ENCODE results near the gene STAT3.

The STAT3 gene

DNA sequence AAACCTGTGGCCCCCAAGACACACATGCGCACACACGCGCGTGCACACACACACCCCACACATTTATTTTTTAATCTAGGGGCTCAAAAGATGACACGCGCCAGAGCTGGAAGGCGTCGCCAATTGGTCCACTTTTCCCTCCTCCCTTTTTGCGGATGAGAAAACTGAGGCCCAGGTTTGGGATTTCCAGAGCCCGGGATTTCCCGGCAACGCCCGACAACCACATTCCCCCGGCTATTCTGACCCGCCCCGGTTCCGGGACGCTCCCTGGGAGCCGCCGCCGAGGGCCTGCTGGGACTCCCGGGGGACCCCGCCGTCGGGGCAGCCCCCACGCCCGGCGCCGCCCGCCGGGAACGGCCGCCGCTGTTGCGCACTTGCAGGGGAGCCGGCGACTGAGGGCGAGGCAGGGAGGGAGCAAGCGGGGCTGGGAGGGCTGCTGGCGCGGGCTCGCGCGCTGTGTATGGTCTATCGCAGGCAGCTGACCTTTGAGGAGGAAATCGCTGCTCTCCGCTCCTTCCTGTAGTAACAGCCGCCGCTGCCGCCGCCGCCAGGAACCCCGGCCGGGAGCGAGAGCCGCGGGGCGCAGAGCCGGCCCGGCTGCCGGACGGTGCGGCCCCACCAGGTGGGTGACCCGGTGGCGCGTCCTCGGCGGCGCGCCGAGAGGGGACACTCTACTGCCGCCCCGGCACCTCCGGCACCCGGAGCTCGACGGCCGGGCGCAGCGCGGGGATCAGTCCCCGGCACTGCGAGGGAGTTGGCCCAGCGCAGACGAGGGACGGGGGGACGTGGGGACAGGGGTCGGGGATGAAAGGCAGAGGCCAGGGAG lies 100.1 kb downstream of the STAT3 start, which contains the start of gene STAT5A:
STAT5A (plus strand) TSS at position 522 of the 826 bp plus-strand sequence. CDS start 914 bp downstream, outside the sequence.
- TF ChIP-seq, protein P1, sequence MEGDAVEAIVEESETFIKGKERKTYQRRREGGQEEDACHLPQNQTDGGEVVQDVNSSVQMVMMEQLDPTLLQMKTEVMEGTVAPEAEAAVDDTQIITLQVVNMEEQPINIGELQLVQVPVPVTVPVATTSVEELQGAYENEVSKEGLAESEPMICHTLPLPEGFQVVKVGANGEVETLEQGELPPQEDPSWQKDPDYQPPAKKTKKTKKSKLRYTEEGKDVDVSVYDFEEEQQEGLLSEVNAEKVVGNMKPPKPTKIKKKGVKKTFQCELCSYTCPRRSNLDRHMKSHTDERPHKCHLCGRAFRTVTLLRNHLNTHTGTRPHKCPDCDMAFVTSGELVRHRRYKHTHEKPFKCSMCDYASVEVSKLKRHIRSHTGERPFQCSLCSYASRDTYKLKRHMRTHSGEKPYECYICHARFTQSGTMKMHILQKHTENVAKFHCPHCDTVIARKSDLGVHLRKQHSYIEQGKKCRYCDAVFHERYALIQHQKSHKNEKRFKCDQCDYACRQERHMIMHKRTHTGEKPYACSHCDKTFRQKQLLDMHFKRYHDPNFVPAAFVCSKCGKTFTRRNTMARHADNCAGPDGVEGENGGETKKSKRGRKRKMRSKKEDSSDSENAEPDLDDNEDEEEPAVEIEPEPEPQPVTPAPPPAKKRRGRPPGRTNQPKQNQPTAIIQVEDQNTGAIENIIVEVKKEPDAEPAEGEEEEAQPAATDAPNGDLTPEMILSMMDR (IDR thresholded peaks at IDR 0.05; ENCODE audit: insufficient read depth, low read length): no peak
- 0 out of 2 replicates have a peak, but pooled peaks have one; percentile 24 for TF ChIP-seq POLR2AphosphoS5 (IDR thresholded peaks at IDR 0.05; ENCODE audit: low read depth)
- TF ChIP-seq GABPA (IDR thresholded peaks at IDR 0.05; ENCODE audit: low read depth): 0 out of 2 replicates have a peak, but pooled peaks have one; percentile 34
- no peak for TF ChIP-seq SPI1 (IDR thresholded peaks at IDR 0.05; ENCODE audit: borderline replicate concordance, low read depth)
- TF ChIP-seq, protein P2, sequence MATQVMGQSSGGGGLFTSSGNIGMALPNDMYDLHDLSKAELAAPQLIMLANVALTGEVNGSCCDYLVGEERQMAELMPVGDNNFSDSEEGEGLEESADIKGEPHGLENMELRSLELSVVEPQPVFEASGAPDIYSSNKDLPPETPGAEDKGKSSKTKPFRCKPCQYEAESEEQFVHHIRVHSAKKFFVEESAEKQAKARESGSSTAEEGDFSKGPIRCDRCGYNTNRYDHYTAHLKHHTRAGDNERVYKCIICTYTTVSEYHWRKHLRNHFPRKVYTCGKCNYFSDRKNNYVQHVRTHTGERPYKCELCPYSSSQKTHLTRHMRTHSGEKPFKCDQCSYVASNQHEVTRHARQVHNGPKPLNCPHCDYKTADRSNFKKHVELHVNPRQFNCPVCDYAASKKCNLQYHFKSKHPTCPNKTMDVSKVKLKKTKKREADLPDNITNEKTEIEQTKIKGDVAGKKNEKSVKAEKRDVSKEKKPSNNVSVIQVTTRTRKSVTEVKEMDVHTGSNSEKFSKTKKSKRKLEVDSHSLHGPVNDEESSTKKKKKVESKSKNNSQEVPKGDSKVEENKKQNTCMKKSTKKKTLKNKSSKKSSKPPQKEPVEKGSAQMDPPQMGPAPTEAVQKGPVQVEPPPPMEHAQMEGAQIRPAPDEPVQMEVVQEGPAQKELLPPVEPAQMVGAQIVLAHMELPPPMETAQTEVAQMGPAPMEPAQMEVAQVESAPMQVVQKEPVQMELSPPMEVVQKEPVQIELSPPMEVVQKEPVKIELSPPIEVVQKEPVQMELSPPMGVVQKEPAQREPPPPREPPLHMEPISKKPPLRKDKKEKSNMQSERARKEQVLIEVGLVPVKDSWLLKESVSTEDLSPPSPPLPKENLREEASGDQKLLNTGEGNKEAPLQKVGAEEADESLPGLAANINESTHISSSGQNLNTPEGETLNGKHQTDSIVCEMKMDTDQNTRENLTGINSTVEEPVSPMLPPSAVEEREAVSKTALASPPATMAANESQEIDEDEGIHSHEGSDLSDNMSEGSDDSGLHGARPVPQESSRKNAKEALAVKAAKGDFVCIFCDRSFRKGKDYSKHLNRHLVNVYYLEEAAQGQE (IDR thresholded peaks at IDR 0.05; ENCODE audit: insufficient replicate concordance, low read depth): no peak
- peak within 1 kb of the TSS; percentile 26; the same call in 1 of the 2 replicates for H3K27ac ChIP-seq (replicated peaks)
- DNase-seq (ENCODE audit: low read depth in 1 of 2, low spot score in 1 of 2): peak in 1 of 2 experiments; percentile 84
- H3K4me3 ChIP-seq (replicated peaks; ENCODE audit: insufficient read depth, low read length): peak within 1 kb of the TSS; percentile 27
- no peaks in the 10 kb centered on the region for H3K27me3 ChIP-seq (ENCODE audit: insufficient read depth, poor library complexity, severe bottlenecking)

DNA sequence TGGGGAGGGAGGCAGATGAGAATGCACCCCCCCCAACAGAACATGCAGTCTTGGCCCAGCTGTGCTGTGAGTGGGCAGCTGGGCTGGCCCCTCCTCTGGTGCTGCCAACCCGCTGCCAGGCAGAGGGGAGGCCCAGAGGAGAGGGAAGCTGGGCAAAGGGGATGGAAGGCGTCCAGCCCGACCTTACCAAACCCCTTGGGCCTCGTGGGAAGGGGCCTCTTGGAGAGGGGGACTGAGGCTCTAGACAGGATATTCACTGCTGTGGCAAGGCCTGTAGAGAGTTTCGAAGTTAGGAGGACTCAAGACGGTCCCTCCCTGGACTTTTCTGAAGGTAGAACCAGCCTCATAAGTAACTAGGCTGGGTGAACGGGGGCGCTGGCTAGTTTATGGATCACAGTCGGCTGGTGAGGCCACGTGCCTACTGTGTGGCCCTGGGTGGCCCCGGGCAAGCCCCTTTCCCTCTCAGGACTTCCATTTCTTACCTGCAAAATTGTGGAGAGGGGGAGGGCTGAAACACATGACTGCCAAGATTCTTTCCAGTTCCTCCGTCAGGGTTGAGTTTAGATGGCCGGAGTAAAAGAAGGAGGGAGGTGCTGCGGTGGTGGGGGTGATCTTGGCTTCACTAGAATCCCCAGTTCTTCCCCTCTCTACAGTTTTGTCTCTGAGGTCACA lies 100.8 kb downstream of the STAT3 start:
- Histone ChIP-seq H3K27me3 (ENCODE audit: insufficient read depth, poor library complexity, severe bottlenecking) (no peaks in the 10 kb centered on the region), H3K27ac (replicated peaks) (no peak overlapping the region), H3K4me3 (replicated peaks; ENCODE audit: insufficient read depth, low read length) (no peak overlapping the region; the same call in 1 of the 2 replicates)
- TF ChIP-seq GABPA (IDR thresholded peaks at IDR 0.05; ENCODE audit: low read depth): no peak
- no peak for TF ChIP-seq SPI1 (IDR thresholded peaks at IDR 0.05; ENCODE audit: borderline replicate concordance, low read depth)
- TF ChIP-seq, protein P1 (IDR thresholded peaks at IDR 0.05; ENCODE audit: insufficient read depth, low read length): no peak
- TF ChIP-seq POLR2AphosphoS5 (IDR thresholded peaks at IDR 0.05; ENCODE audit: low read depth): no peak
- TF ChIP-seq, protein P2 (IDR thresholded peaks at IDR 0.05; ENCODE audit: insufficient replicate concordance, low read depth): no peak
- no peak for DNase-seq (ENCODE audit: low read depth in 1 of 2, low spot score in 1 of 2)

DNA sequence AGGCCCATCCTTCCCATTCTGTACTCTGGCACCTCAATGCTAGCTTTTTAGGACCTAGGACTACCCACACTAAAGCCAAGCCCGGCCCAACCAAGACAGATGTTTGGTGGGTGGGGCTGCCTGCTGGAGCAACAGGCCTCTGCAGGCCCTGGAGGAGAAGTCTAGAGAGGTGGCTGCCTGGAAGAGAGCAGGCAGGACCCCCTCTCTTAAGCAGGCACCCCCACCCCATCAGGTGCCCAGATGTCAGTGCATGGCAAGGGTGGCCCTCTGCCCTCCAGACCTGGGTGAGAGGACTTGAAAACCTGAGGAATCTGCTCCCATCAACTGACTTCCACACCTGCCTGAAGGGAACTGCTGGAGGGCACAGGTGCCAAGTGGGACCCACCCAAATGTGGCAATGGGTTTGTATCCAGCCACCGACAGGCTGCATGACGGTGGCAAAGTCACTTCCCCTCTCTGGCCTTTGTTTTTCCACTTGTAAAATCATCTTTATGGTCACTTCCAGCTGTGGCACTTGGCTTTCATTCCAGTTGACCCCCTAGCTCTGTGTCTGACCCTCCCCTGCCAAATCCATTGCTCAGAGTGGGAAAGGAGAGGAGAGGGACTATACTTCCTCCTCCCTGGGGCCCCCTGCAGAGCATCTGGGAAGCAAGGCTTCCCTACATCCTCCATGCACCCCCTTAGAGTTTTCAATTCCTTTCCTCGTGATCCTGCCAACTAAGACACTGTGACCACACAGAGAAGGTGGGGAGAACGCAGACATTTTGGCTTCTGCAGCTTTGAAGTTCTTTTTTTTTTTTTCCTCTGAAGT lies 101.6 kb downstream of the STAT3 start:
- no peak for DNase-seq (ENCODE audit: low read depth in 1 of 2, low spot score in 1 of 2)
- Histone ChIP-seq H3K27me3 (ENCODE audit: insufficient read depth, poor library complexity, severe bottlenecking) (no peaks in the 10 kb centered on the region), H3K4me3 (replicated peaks; ENCODE audit: insufficient read depth, low read length) (no peak overlapping the region), H3K27ac (replicated peaks) (no peak overlapping the region)
- TF ChIP-seq, protein P2 (IDR thresholded peaks at IDR 0.05; ENCODE audit: insufficient replicate concordance, low read depth): no peak
- peak; percentile 56; the same call in 1 of the 2 replicates for TF ChIP-seq SPI1 (IDR thresholded peaks at IDR 0.05; ENCODE audit: borderline replicate concordance, low read depth)
